ENCODE data around the gene UBE2I.

The UBE2I gene

GRCh38 chr16:1330931-1331711 is 21.7 kb downstream of the UBE2I start:
- H3K4me3 ChIP-seq (replicated peaks; ENCODE audit: low read depth, low read length): peak overlapping the region; percentile 30
- no peak for DNase-seq (ENCODE audit: low read depth)
- no peak for TF ChIP-seq CTCF (IDR thresholded peaks at IDR 0.05; ENCODE audit: low read length, missing control alignments)

GRCh38 chr16:1331712-1332617 is 22.5 kb downstream of the UBE2I start:
- H3K4me3 ChIP-seq (replicated peaks; ENCODE audit: low read depth, low read length): peak overlapping the region; percentile 30
- TF ChIP-seq CTCF (IDR thresholded peaks at IDR 0.05; ENCODE audit: low read length, missing control alignments): no peak
- DNase-seq (ENCODE audit: low read depth): peak; percentile 84

GRCh38 chr16:1332618-1333148 is 23.2 kb downstream of the UBE2I start:
- H3K4me3 ChIP-seq (replicated peaks; ENCODE audit: low read depth, low read length): peak overlapping the region; percentile 37
- DNase-seq (ENCODE audit: low read depth): no peak
- no peak for TF ChIP-seq CTCF (IDR thresholded peaks at IDR 0.05; ENCODE audit: low read length, missing control alignments)

GRCh38 chr16:1333149-1333812 is 23.8 kb downstream of the UBE2I start, which contains the start of gene BAIAP3:
Gene BAIAP3 (plus strand): TSS chr16:1333645. CDS start chr16:1338550, 4,905 bp downstream.
- DNase-seq (ENCODE audit: low read depth): peak; percentile 35
- TF ChIP-seq CTCF (IDR thresholded peaks at IDR 0.05; ENCODE audit: low read length, missing control alignments): no peak
- peak within 1 kb of the TSS; percentile 37 for H3K4me3 ChIP-seq (replicated peaks; ENCODE audit: low read depth, low read length)

- TF ChIP-seq CTCF (IDR thresholded peaks at IDR 0.05; ENCODE audit: low read length, missing control alignments): no peak
- H3K4me3 ChIP-seq (replicated peaks; ENCODE audit: low read depth, low read length): peak overlapping the region; percentile 12
- DNase-seq (ENCODE audit: low read depth): no peak
Observed at GRCh38 chr16:1333854-1334700, 24.6 kb downstream of the UBE2I start.

- TF ChIP-seq CTCF (IDR thresholded peaks at IDR 0.05; ENCODE audit: low read length, missing control alignments): no peak
- DNase-seq (ENCODE audit: low read depth): no peak
Observed at GRCh38 chr16:1334739-1335138, 25.3 kb downstream of the UBE2I start.

More at GRCh38 chr16:1334739-1335138, 25.3 kb downstream of the UBE2I start:
- no peak overlapping the region for H3K4me3 ChIP-seq (replicated peaks; ENCODE audit: low read depth, low read length)
